SK-N-SH (cell line): ENCODE results near the gene PALLD. TPM values are rescaled to one million over a fixed set of nuclear protein-coding genes. Genes with fewer than 3 reads are reported as not detected.

Source experiments
- CTCF ChIA-PET: fragments of 300-600, 350-600 bp; formaldehyde crosslinking; extraction: SDS; loops from one replicate; lab custom pipeline; 2021; lab: Yijun Ruan, JAX
- POLR2A ChIA-PET: fragments of 350-600 bp; sonication (Branson Sonifier 250); formaldehyde crosslinking; extraction: SDS; loops from one replicate; lab custom pipeline; 2020; ENCODE audit warnings: antibody characterized with exemption, inconsistent platforms; lab: Yijun Ruan, JAX
- DNase-seq: peaks from one replicate; pipeline ENCODE4 v3.0.0; 2012
- H2AFZ ChIP-seq: fragments of 200-600 bp; sonication (generic); 2 replicates; pipeline ENCODE4 v1.8.1; 2016; ENCODE audit warnings: antibody characterized with exemption, mild to moderate bottlenecking, low read depth
- H3F3A ChIP-seq: fragments of 200-600 bp; sonication (generic); replicated peaks from 2 replicates; pipeline ENCODE3; 2016; ENCODE audit warnings: antibody characterized with exemption, mild to moderate bottlenecking; ENCODE audit not compliant: insufficient read depth
- H3K27ac ChIP-seq, 2 experiments: fragments of 200-500 bp in 1 of 2; fragments of 200-600 bp in 1 of 2; sonication (Bioruptor generic) in 1 of 2; sonication (generic), shearing (Covaris generic) in 1 of 2; 2 replicates each; pipeline versions ENCODE4 v1.5.1 to v1.6.1; 2014 to 2016; ENCODE audit warnings: low read depth in 2 of 2, inconsistent platforms in 1 of 2, low read length in 1 of 2, mild to moderate bottlenecking in 1 of 2, mixed read lengths in 1 of 2
- H3K27me3 ChIP-seq: fragments of 200-600 bp; sonication (generic), shearing (Covaris generic); 2 replicates; pipeline ENCODE4 v1.6.1; 2016; ENCODE audit warnings: mixed run types; ENCODE audit not compliant: insufficient read depth
- H3K36me3 ChIP-seq, 2 experiments: fragments of 200-500 bp in 1 of 2; fragments of 200-600 bp in 1 of 2; sonication (Bioruptor generic) in 1 of 2; sonication (generic) in 1 of 2; replicated peaks in 1 of 2; 2 replicates each; pipeline versions ENCODE3 to v1.5.1; 2014 to 2016; ENCODE audit warnings: low read length in 1 of 2, mild to moderate bottlenecking in 1 of 2; ENCODE audit not compliant: insufficient read depth in 2 of 2, control insufficient read depth in 1 of 2
- H3K4me1 ChIP-seq, 2 experiments: fragments of 200-500 bp in 1 of 2; fragments of 200-600 bp in 1 of 2; sonication (Bioruptor generic) in 1 of 2; sonication (generic), shearing (Covaris generic) in 1 of 2; 2 replicates each; pipeline versions ENCODE4 v1.5.1 to v1.6.1; 2014 to 2016; ENCODE audit warnings: low read depth in 1 of 2, low read length in 1 of 2, mixed run types in 1 of 2; ENCODE audit not compliant: insufficient read depth in 2 of 2, control insufficient read depth in 1 of 2
- H3K4me2 ChIP-seq: fragments of 200-600 bp; sonication (generic), shearing (Covaris generic); 2 replicates; pipeline ENCODE4 v1.6.1; 2017; ENCODE audit warnings: mixed run types
- H3K4me3 ChIP-seq, 2 experiments: fragments of 200-500 bp in 1 of 2; fragments of 200-600 bp in 1 of 2; sonication (Bioruptor generic) in 1 of 2; sonication (generic), shearing (Covaris generic) in 1 of 2; 2 replicates each; pipeline versions ENCODE4 v1.5.1 to v1.8.1; 2014 to 2016; ENCODE audit warnings: low read depth in 2 of 2, inconsistent platforms in 1 of 2, low read length in 1 of 2, mild to moderate bottlenecking in 1 of 2, mixed read lengths in 1 of 2, moderate library complexity in 1 of 2
- H3K79me2 ChIP-seq: fragments of 200-600 bp; sonication (generic); 2 replicates; pipeline ENCODE4 v1.8.1; 2017; ENCODE audit warnings: mild to moderate bottlenecking; ENCODE audit not compliant: insufficient read depth
- H3K9ac ChIP-seq: fragments of 200-600 bp; sonication (generic); 2 replicates; pipeline ENCODE4 v1.6.1; 2017; ENCODE audit warnings: mixed run types
- H3K9me2 ChIP-seq: fragments of 200-600 bp; sonication (generic); 2 replicates; pipeline ENCODE4 v1.6.1; 2017; ENCODE audit warnings: mixed run types
- H3K9me3 ChIP-seq: fragments of 200-600 bp; sonication (generic); 2 replicates; pipeline ENCODE4 v1.6.1; 2017; ENCODE audit warnings: mixed run types, mild to moderate bottlenecking, moderate library complexity
- H4K20me1 ChIP-seq: fragments of 200-600 bp; sonication (generic); 2 replicates; pipeline ENCODE4 v1.6.1; 2017; ENCODE audit warnings: mild to moderate bottlenecking, mixed run types; ENCODE audit not compliant: insufficient read depth
- EP300 ChIP-seq, 2 experiments: IDR thresholded peaks; 2 replicates each; pipeline versions ENCODE4 v1.4.0 to v1.6.1; 2012; ENCODE audit warnings: borderline replicate concordance in 1 of 2, low read depth in 1 of 2, low read length in 1 of 2
- FOSL2 ChIP-seq: IDR thresholded peaks from 2 replicates; pipeline ENCODE4 v1.4.0; 2012; ENCODE audit warnings: low read depth, mild to moderate bottlenecking, moderate library complexity, borderline replicate concordance
- GATA2 ChIP-seq: sonication (generic); formaldehyde crosslinking; IDR thresholded peaks from 2 replicates; pipeline ENCODE4 v1.5.0; 2020; ENCODE audit warnings: mild to moderate bottlenecking, missing genetic modification reagents
- NRF1 ChIP-seq: IDR thresholded peaks from 2 replicates; pipeline ENCODE4 v1.6.1; 2012; ENCODE audit warnings: low read depth, mild to moderate bottlenecking, low read length
- POLR2AphosphoS5 ChIP-seq: IDR thresholded peaks from 2 replicates; pipeline ENCODE4 v1.6.1; 2012; ENCODE audit warnings: low read depth, low read length
- RAD21 ChIP-seq: IDR thresholded peaks from 2 replicates; pipeline ENCODE4 v1.6.1; 2012; ENCODE audit warnings: mild to moderate bottlenecking, low read length
- SMC3 ChIP-seq: IDR thresholded peaks from 2 replicates; pipeline ENCODE4 v1.6.1; 2012; ENCODE audit warnings: low read depth, low read length, improper control_type of control experiment
- TCF12 ChIP-seq: IDR thresholded peaks from 2 replicates; pipeline ENCODE4 v1.4.0; 2012
- TEAD4 ChIP-seq: IDR thresholded peaks from 2 replicates; pipeline ENCODE4 v1.4.0; 2012; ENCODE audit warnings: mild to moderate bottlenecking, borderline replicate concordance; ENCODE audit not compliant: insufficient read depth
- WGBS: methylation state at CpG from one replicate; pipeline ENCODE4 v1.1.6; 2017; ENCODE audit warnings: low lambda C conversion rate; 5-methylcytosine and 5-hydroxymethylcytosine counted together
- polyA plus RNA-seq, 3 experiments: library from polyadenylated mRNA; depleted of rRNA; stranded (reverse); fragments of >200 nt; gene quantifications; 2 replicates each; pipeline ENCODE4 v1.2.3, GENCODE V29; 2012
- TF ChIP-seq, protein P1 (sequence below): IDR thresholded peaks from 2 replicates; pipeline ENCODE4 v1.6.1; 2012; ENCODE audit warnings: mild to moderate bottlenecking, low read depth, low read length, moderate library complexity
- TF ChIP-seq, protein P2 (sequence below): IDR thresholded peaks from 2 replicates; pipeline ENCODE4 v1.4.0; 2012; ENCODE audit warnings: low read depth, borderline replicate concordance

The PALLD gene
- polyA plus RNA-seq, 1 of the 3 experiments (the other 2 are of a cell fraction) = 33.0 TPM

DNA sequence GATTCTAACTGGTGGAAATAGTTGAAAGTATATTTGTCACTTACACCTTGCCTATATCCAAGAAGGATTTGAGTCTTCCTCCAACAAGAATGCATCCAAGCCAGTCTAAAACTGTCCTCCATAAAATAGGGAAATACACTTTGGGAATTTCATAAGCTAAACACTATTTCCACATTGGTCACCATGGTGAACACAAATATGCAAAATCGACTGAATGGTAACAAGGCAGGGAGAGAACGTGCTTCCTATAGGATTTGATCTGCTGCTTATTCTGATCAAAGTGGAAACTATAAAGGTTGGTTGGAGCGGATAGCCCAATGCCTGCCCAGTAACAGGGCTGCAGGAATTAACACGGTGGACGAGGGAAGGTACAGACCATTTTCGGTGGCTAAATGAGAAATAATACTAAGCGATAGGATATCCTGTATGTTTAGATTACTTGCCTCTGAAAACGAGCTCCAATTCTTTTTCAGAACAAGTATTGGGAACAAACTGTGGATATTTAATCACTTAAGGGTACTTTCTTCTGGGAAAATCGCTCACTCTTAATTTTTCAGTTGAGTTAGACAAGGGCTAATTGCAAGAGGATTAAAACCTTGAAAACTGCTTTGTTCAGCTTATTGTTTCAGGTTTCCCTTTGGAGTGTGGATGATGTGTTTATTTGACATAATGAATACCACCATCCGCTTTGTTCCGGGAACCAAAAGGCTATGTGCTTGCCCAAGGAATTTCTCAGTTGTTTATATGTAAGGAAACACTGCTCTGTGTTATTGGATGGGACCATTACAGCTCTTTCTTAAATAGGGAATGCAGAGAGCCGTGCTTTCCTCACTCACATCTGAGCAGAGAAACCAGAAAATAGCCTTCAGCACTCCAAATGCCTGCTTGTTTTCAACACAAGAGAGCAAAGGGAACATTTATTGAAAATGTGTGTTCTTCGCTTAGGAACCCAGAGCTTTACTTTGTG is 318.8 kb downstream of the PALLD start:
- DNase-seq = no peak
- Histone ChIP-seq H3K9me2 (no peaks in the 10 kb centered on the region), H3K4me1 (peaks cover 12 to 26% of the 10 kb centered on the region in 2 experiments), H3K4me2 (no peak overlapping the region), H2AFZ (no peak overlapping the region), H3K9ac (no peak overlapping the region), H3K4me3 (no peak overlapping the region), H3K27ac (peak overlapping the region; percentile 50 to 64; a peak in 2 of 4 replicates), H3K36me3 (no peaks in the 10 kb centered on the region), H4K20me1 (no peaks in the 10 kb centered on the region), H3K9me3 (no peaks in the 10 kb centered on the region), H3K79me2 (no peaks in the 10 kb centered on the region; the same call in 1 of the 2 replicates), H3F3A (peaks cover 26% of the 10 kb centered on the region), H3K27me3 (no peaks in the 10 kb centered on the region)
- ChIA-PET CTCF (interaction anchor here (0.7 to 2.3 kb wide), 4 partner anchors 18 to 100 kb away, joined by 3 to 6 read pairs (median 4); no protein-coding TSS in a partner anchor), POLR2A (interaction anchor here (1.3 kb wide), 1 partner anchor 16 kb away, joined by 3 read pairs; no protein-coding TSS in a partner anchor)
- WGBS = 88% methylated on average over 13 of the region's 13 CpGs
- TF ChIP-seq, protein P1, sequence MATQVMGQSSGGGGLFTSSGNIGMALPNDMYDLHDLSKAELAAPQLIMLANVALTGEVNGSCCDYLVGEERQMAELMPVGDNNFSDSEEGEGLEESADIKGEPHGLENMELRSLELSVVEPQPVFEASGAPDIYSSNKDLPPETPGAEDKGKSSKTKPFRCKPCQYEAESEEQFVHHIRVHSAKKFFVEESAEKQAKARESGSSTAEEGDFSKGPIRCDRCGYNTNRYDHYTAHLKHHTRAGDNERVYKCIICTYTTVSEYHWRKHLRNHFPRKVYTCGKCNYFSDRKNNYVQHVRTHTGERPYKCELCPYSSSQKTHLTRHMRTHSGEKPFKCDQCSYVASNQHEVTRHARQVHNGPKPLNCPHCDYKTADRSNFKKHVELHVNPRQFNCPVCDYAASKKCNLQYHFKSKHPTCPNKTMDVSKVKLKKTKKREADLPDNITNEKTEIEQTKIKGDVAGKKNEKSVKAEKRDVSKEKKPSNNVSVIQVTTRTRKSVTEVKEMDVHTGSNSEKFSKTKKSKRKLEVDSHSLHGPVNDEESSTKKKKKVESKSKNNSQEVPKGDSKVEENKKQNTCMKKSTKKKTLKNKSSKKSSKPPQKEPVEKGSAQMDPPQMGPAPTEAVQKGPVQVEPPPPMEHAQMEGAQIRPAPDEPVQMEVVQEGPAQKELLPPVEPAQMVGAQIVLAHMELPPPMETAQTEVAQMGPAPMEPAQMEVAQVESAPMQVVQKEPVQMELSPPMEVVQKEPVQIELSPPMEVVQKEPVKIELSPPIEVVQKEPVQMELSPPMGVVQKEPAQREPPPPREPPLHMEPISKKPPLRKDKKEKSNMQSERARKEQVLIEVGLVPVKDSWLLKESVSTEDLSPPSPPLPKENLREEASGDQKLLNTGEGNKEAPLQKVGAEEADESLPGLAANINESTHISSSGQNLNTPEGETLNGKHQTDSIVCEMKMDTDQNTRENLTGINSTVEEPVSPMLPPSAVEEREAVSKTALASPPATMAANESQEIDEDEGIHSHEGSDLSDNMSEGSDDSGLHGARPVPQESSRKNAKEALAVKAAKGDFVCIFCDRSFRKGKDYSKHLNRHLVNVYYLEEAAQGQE = no peak
- TF ChIP-seq FOSL2 (no peak), NRF1 (no peak), RAD21 (no peak), TCF12 (no peak), SMC3 (no peak)

DNA sequence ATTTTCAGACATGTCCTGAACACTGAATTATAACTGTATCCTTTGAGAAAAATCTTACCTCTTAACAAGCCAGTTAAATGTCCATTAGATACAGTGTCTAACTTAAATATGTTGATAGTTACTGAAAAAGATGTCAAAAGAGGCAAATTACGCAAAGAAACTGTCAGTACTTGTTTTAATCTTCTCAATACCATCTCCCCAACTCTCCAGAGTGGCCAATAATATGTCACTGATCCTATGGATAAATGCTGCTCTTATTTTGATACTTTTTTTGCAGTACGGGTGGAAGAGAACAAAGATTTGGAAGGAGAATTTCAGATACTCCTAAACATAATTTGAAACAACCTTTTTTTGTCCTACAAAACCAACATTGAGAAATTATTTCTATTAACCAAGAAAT is 320.5 kb downstream of the PALLD start:
- Histone ChIP-seq H2AFZ (peak overlapping the region; percentile 48; the same call in 1 of the 2 replicates), H4K20me1 (no peaks in the 10 kb centered on the region), H3K27me3 (no peaks in the 10 kb centered on the region), H3K4me3 (no peak overlapping the region), H3K9ac (no peak overlapping the region), H3K79me2 (no peaks in the 10 kb centered on the region; the same call in 1 of the 2 replicates), H3K27ac (peak overlapping the region; percentile 30 to 53), H3K4me2 (0 out of 2 replicates have a peak overlapping the region, but pooled peaks have one; percentile 36), H3K9me2 (no peaks in the 10 kb centered on the region), H3K9me3 (no peaks in the 10 kb centered on the region), H3F3A (peaks cover 13% of the 10 kb centered on the region), H3K36me3 (no peaks in the 10 kb centered on the region), H3K4me1 (peaks cover 6 to 20% of the 10 kb centered on the region in 2 experiments)
- CTCF ChIA-PET = no interaction called here
- TF ChIP-seq GATA2 (CRISPR knock-in tag) (no peak), POLR2AphosphoS5 (no peak), TEAD4 (no peak), EP300 (IDR thresholded peaks at IDR 0.05; ENCODE audit: borderline replicate concordance in 1 of 2, low read depth in 1 of 2, low read length in 1 of 2) (no peak)
- TF ChIP-seq, protein P2, sequence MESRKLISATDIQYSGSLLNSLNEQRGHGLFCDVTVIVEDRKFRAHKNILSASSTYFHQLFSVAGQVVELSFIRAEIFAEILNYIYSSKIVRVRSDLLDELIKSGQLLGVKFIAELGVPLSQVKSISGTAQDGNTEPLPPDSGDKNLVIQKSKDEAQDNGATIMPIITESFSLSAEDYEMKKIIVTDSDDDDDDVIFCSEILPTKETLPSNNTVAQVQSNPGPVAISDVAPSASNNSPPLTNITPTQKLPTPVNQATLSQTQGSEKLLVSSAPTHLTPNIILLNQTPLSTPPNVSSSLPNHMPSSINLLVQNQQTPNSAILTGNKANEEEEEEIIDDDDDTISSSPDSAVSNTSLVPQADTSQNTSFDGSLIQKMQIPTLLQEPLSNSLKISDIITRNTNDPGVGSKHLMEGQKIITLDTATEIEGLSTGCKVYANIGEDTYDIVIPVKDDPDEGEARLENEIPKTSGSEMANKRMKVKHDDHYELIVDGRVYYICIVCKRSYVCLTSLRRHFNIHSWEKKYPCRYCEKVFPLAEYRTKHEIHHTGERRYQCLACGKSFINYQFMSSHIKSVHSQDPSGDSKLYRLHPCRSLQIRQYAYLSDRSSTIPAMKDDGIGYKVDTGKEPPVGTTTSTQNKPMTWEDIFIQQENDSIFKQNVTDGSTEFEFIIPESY = no peak
- DNase-seq = no peak
- POLR2A ChIA-PET = no interaction called here
- WGBS = 79% methylated on average over 2 of the region's 2 CpGs
